PFSK-1 (cell line): ENCODE results near the gene DCTN1.

Source experiments
- POLR2AphosphoS5 ChIP-seq: IDR thresholded peaks from 2 replicates; pipeline ENCODE4 v1.6.1; 2012; ENCODE audit warnings: low read depth, mild to moderate bottlenecking, control low read depth, low read length, moderate library complexity
- SIN3A ChIP-seq: IDR thresholded peaks from 2 replicates; pipeline ENCODE4 v1.6.1; 2012; ENCODE audit warnings: mild to moderate bottlenecking, low read length, moderate library complexity, borderline replicate concordance; ENCODE audit not compliant: insufficient read depth
- TAF1 ChIP-seq: IDR thresholded peaks from 2 replicates; pipeline ENCODE4 v1.6.1; 2012; ENCODE audit warnings: low read length, control low read depth, borderline replicate concordance; ENCODE audit not compliant: insufficient read depth
- TF ChIP-seq, protein P1 (sequence below), 2 experiments: IDR thresholded peaks; 2 replicates each; pipeline versions ENCODE4 v1.6.1 to v1.8.0; 2011 to 2012; ENCODE audit warnings: low read depth in 2 of 2, low read length in 2 of 2, control low read depth in 1 of 2, inconsistent platforms in 1 of 2, mild to moderate bottlenecking in 1 of 2, moderate library complexity in 1 of 2; ENCODE audit not compliant: insufficient read depth in 1 of 2

DNA sequence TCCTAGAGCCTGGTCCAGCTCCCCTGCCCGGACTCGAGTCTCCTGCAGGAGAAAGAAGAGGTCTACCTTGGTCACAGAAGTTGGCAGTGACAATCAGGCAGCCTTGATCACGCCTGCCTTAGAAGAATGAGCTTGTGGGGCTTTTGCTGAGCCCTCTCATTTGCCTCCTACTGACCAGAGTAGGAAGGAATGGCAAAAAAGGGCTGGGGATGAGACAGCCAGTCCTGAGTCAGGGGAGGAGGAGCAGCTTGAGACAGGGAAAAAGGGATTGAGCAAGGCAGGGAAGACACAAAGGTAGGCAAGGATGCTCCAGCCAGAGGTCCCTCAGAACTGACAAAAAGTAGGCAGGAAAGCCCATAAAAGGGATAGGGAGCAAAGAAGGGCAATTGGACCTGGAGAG, 47.4 kb upstream of the DCTN1 start:
- TF ChIP-seq, protein P1, sequence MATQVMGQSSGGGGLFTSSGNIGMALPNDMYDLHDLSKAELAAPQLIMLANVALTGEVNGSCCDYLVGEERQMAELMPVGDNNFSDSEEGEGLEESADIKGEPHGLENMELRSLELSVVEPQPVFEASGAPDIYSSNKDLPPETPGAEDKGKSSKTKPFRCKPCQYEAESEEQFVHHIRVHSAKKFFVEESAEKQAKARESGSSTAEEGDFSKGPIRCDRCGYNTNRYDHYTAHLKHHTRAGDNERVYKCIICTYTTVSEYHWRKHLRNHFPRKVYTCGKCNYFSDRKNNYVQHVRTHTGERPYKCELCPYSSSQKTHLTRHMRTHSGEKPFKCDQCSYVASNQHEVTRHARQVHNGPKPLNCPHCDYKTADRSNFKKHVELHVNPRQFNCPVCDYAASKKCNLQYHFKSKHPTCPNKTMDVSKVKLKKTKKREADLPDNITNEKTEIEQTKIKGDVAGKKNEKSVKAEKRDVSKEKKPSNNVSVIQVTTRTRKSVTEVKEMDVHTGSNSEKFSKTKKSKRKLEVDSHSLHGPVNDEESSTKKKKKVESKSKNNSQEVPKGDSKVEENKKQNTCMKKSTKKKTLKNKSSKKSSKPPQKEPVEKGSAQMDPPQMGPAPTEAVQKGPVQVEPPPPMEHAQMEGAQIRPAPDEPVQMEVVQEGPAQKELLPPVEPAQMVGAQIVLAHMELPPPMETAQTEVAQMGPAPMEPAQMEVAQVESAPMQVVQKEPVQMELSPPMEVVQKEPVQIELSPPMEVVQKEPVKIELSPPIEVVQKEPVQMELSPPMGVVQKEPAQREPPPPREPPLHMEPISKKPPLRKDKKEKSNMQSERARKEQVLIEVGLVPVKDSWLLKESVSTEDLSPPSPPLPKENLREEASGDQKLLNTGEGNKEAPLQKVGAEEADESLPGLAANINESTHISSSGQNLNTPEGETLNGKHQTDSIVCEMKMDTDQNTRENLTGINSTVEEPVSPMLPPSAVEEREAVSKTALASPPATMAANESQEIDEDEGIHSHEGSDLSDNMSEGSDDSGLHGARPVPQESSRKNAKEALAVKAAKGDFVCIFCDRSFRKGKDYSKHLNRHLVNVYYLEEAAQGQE (IDR thresholded peaks at IDR 0.05; ENCODE audit: insufficient read depth in 1 of 2, low read depth in 2 of 2, low read length in 2 of 2) = no peak
- no peak for TF ChIP-seq POLR2AphosphoS5
- TF ChIP-seq TAF1 = no peak
- no peak for TF ChIP-seq SIN3A
